ENCODE results near the gene PRR12.

GRCh38 chr19:49552749-49553148 lies 38.2 kb upstream of the PRR12 start:
- no peak for TF ChIP-seq CTCF (IDR thresholded peaks at IDR 0.05)
- TF ChIP-seq POLR2AphosphoS5 (IDR thresholded peaks at IDR 0.05; ENCODE audit: low read depth, low read length): no peak
